ENCODE data around the gene LPO. TPM values are rescaled to one million over a fixed set of nuclear protein-coding genes. Genes with fewer than 3 reads are reported as not detected.

The LPO gene
- total and polyA plus RNA-seq, 7 donors: 0.01 TPM; not detected in 6

- no peak for DNase-seq
Observed at GRCh38 chr17:58312021-58312630, 73.7 kb downstream of the LPO start.

GRCh38 chr17:58312829-58313228 lies 74.4 kb downstream of the LPO start:
- no peak for TF ChIP-seq CTCF (IDR thresholded peaks at IDR 0.05)
- Histone ChIP-seq H3K36me3 (ENCODE audit: insufficient read depth in 1 of 2, low read depth in 1 of 2) (no peaks in the 10 kb centered on the region), H3K27me3 (ENCODE audit: insufficient read depth in 3 of 3, low read length in 2 of 3) (no peaks in the 10 kb centered on the region), H3K4me1 (no peaks in the 10 kb centered on the region), H3K4me3 (no peak overlapping the region), H3K9me3 (no peaks in the 10 kb centered on the region), H3K27ac (no peak overlapping the region)
- 39 to 57% (median 56%) methylated on average over 1 of the region's 1 CpG for WGBS, 3 donors
- intact Hi-C loops (cut with DNase I): no loop called here
- ATAC-seq (no peak), DNase-seq (no peak)

More at GRCh38 chr17:58312021-58312630, 73.7 kb downstream of the LPO start:
- no peak for ATAC-seq
- 83 to 89% (median 88%) methylated on average over 23 of the region's 23 CpGs for WGBS, 3 donors
- intact Hi-C loops (cut with DNase I): no loop called here
- H3K27ac ChIP-seq: no peak overlapping the region
- no peaks in the 10 kb centered on the region for H3K36me3 ChIP-seq (ENCODE audit: insufficient read depth in 1 of 2, low read depth in 1 of 2)
- no peaks in the 10 kb centered on the region for H3K4me1 ChIP-seq
- H3K9me3 ChIP-seq: no peaks in the 10 kb centered on the region
- TF ChIP-seq CTCF (IDR thresholded peaks at IDR 0.05): no peak
- H3K4me3 ChIP-seq: no peak overlapping the region
- H3K27me3 ChIP-seq (ENCODE audit: insufficient read depth in 3 of 3, low read length in 2 of 3): no peaks in the 10 kb centered on the region

- Histone ChIP-seq H3K4me1 (no peaks in the 10 kb centered on the region), H3K27me3 (ENCODE audit: insufficient read depth in 3 of 3, low read length in 2 of 3) (no peaks in the 10 kb centered on the region), H3K9me3 (no peaks in the 10 kb centered on the region), H3K4me3 (no peak overlapping the region), H3K27ac (no peak overlapping the region), H3K36me3 (ENCODE audit: insufficient read depth in 1 of 2, low read depth in 1 of 2) (no peaks in the 10 kb centered on the region)
- 61 to 67% (median 66%) methylated on average over 7 of the region's 7 CpGs for WGBS, 3 donors
- no peak for TF ChIP-seq CTCF (IDR thresholded peaks at IDR 0.05)
- intact Hi-C loops (cut with DNase I): no loop called here
- ATAC-seq (no peak), DNase-seq (no peak)
Observed at GRCh38 chr17:58313815-58314705, 75.7 kb downstream of the LPO start.

- intact Hi-C loops (cut with DNase I): loop anchor here in 1 of 2 donors (5.0 kb wide), 1 partner anchor 133 kb away; no protein-coding TSS in a partner anchor
- H3K27ac ChIP-seq: no peak overlapping the region
- H3K27me3 ChIP-seq (ENCODE audit: insufficient read depth in 3 of 3, low read length in 2 of 3): no peaks in the 10 kb centered on the region
- no peaks in the 10 kb centered on the region for H3K36me3 ChIP-seq (ENCODE audit: insufficient read depth in 1 of 2, low read depth in 1 of 2)
- no peak overlapping the region for H3K4me3 ChIP-seq
- no peak for TF ChIP-seq CTCF (IDR thresholded peaks at IDR 0.05)
- WGBS, 3 donors: 79 to 89% (median 82%) methylated on average over 6 of the region's 6 CpGs
- ATAC-seq (no peak), DNase-seq (no peak)
- no peaks in the 10 kb centered on the region for H3K4me1 ChIP-seq
- no peaks in the 10 kb centered on the region for H3K9me3 ChIP-seq
Observed at GRCh38 chr17:58314706-58315015, 76.3 kb downstream of the LPO start.

Data from psoas muscle (tissue), 8 donors.